Liver (tissue), 9 donors: ENCODE measurements around the gene UBE2D2. TPM values are rescaled to one million over a fixed set of nuclear protein-coding genes. Genes with fewer than 3 reads are reported as not detected.

Experiments
- DNase-seq: peaks from one replicate; pipeline ENCODE4 v3.0.0-alpha.2; 2017; ENCODE audit warnings: low spot score
- H3K27ac ChIP-seq, 2 donors: one replicate each; pipeline ENCODE4 v1.7.0; 2013; ENCODE audit warnings: inconsistent platforms in 2 of 2, low read length in 2 of 2, control low read depth in 1 of 2, low read depth in 1 of 2, mild to moderate bottlenecking in 1 of 2
- H3K27me3 ChIP-seq, 4 donors: one replicate each; pipeline versions ENCODE4 v1.6.1 to v1.7.0; 2013; ENCODE audit warnings: low read length in 3 of 4, inconsistent platforms in 1 of 4, mild to moderate bottlenecking in 1 of 4, moderate library complexity in 1 of 4; ENCODE audit not compliant: control insufficient read depth in 4 of 4, insufficient read depth in 4 of 4
- H3K36me3 ChIP-seq, 4 donors: one replicate each; pipeline versions ENCODE4 v1.6.1 to v1.7.0; 2013; ENCODE audit warnings: low read length in 3 of 4, mild to moderate bottlenecking in 3 of 4, low read depth in 1 of 4, moderate library complexity in 1 of 4; ENCODE audit not compliant: control insufficient read depth in 4 of 4, insufficient read depth in 3 of 4
- H3K4me1 ChIP-seq, 4 donors: one replicate each; pipeline versions ENCODE4 v1.6.1 to v1.7.0; 2013; ENCODE audit warnings: low read length in 3 of 4, mild to moderate bottlenecking in 3 of 4, moderate library complexity in 1 of 4; ENCODE audit not compliant: control insufficient read depth in 4 of 4, insufficient read depth in 4 of 4
- H3K4me3 ChIP-seq, 3 donors: one replicate each; pipeline versions ENCODE4 v1.6.1 to v1.7.0; 2013; ENCODE audit warnings: low read length in 3 of 3, control low read depth in 1 of 3, low read depth in 1 of 3, mild to moderate bottlenecking in 1 of 3
- H3K9ac ChIP-seq, 2 donors: one replicate each; pipeline ENCODE4 v1.7.0; 2013; ENCODE audit warnings: low read length in 2 of 2, mild to moderate bottlenecking in 2 of 2, moderate library complexity in 2 of 2, control low read depth in 1 of 2, low read depth in 1 of 2
- H3K9me3 ChIP-seq, 4 donors: one replicate each; pipeline versions ENCODE4 v1.6.1 to v1.7.0; 2013; ENCODE audit warnings: low read length in 3 of 4; ENCODE audit not compliant: control insufficient read depth in 4 of 4
- EGR1 ChIP-seq, 2 donors: IDR thresholded peaks; 2 replicates each; pipeline ENCODE4 v1.6.1; 2016 to 2018; ENCODE audit warnings: antibody characterized with exemption in 2 of 2, low read depth in 2 of 2
- FOXA1 ChIP-seq: IDR thresholded peaks from 2 replicates; pipeline ENCODE4 v1.6.1; 2016; ENCODE audit warnings: antibody characterized with exemption
- FOXA2 ChIP-seq: IDR thresholded peaks from 2 replicates; pipeline ENCODE4 v1.6.1; 2016; ENCODE audit warnings: antibody characterized with exemption
- GABPA ChIP-seq, 2 donors: IDR thresholded peaks in 1 of 2; conservative IDR thresholded peaks in 1 of 2; 2 replicates each; pipeline ENCODE4 v1.6.1; 2016; ENCODE audit warnings: antibody characterized with exemption in 2 of 2, mild to moderate bottlenecking in 1 of 2, moderate library complexity in 1 of 2
- HNF4A ChIP-seq, 2 donors: conservative IDR thresholded peaks; 2 replicates each; pipeline ENCODE4 v1.6.1; 2016; ENCODE audit warnings: antibody characterized with exemption in 2 of 2, mild to moderate bottlenecking in 2 of 2
- HNF4G ChIP-seq: IDR thresholded peaks from 2 replicates; pipeline ENCODE4 v1.6.1; 2016; ENCODE audit warnings: antibody characterized with exemption
- JUND ChIP-seq, 2 donors: IDR thresholded peaks; 2 replicates each; pipeline ENCODE4 v1.6.1; 2016; ENCODE audit warnings: antibody characterized with exemption in 2 of 2
- NR2F2 ChIP-seq: IDR thresholded peaks from 2 replicates; pipeline ENCODE4 v1.6.1; 2016; ENCODE audit warnings: antibody characterized with exemption
- RAD21 ChIP-seq, 2 donors: IDR thresholded peaks; 2 replicates each; pipeline ENCODE4 v1.6.1; 2016; ENCODE audit warnings: antibody characterized with exemption in 2 of 2, mild to moderate bottlenecking in 2 of 2
- RXRA ChIP-seq, 2 donors: IDR thresholded peaks; 2 replicates each; pipeline ENCODE4 v1.6.1; 2017 to 2018; ENCODE audit warnings: antibody characterized with exemption in 2 of 2, mild to moderate bottlenecking in 1 of 2
- SP1 ChIP-seq: IDR thresholded peaks from 2 replicates; pipeline ENCODE4 v1.6.1; 2018; ENCODE audit warnings: antibody characterized with exemption, mild to moderate bottlenecking
- TAF1 ChIP-seq: conservative IDR thresholded peaks from 2 replicates; pipeline ENCODE4 v1.6.1; 2016; ENCODE audit warnings: antibody characterized with exemption, mild to moderate bottlenecking
- YY1 ChIP-seq: IDR thresholded peaks from 2 replicates; pipeline ENCODE4 v1.6.1; 2016; ENCODE audit warnings: antibody characterized with exemption, mild to moderate bottlenecking
- WGBS: extraction: QIAGEN DNeasy Blood & Tissue Kit; methylation state at CpG from one replicate; pipeline ENCODE4 v1.1.7; 2013; 5-methylcytosine and 5-hydroxymethylcytosine counted together
- polyA plus RNA-seq, 2 donors: library from polyadenylated mRNA; stranded (reverse) in 1 of 2; unstranded in 1 of 2; fragments of 200-250 nt in 1 of 2; fragments of >200 nt in 1 of 2; fragmentation: Nextera tagmentation in 1 of 2; extraction: Ambion mirVana in 1 of 2; gene quantifications; one replicate each; pipeline versions ENCODE4 v1.2.1 to v1.2.3, GENCODE V29; 2013 to 2015
- total RNA-seq, 2 donors: library from RNA; depleted of rRNA; stranded (reverse); fragments of >200 nt; gene quantifications; one replicate each; pipeline ENCODE4 v1.2.3, GENCODE V29; 2014
- TF ChIP-seq, protein P1 (sequence below): IDR thresholded peaks from 2 replicates; pipeline ENCODE4 v1.6.1; 2016; ENCODE audit warnings: antibody characterized with exemption
- TF ChIP-seq, protein P2 (sequence below): IDR thresholded peaks from 2 replicates; pipeline ENCODE4 v1.6.1; 2016; ENCODE audit warnings: antibody characterized with exemption
- TF ChIP-seq, protein P3 (sequence below): IDR thresholded peaks from 2 replicates; pipeline ENCODE4 v1.6.1; 2016; ENCODE audit warnings: antibody characterized with exemption, mild to moderate bottlenecking
- TF ChIP-seq, protein P4 (sequence below): fragments of 150-350 bp; IDR thresholded peaks from 2 replicates; pipeline ENCODE4 v1.5.1; 2017; ENCODE audit warnings: improper control_type of control experiment, low read depth, low read length; ENCODE audit not compliant: missing input control
- TF ChIP-seq, protein P5 (sequence below): IDR thresholded peaks from 2 replicates; pipeline ENCODE4 v1.6.1; 2016; ENCODE audit warnings: antibody characterized with exemption
- donor health status: healthy.
- donor health status: healthy.
- donor health status: healthy.
- donor health status: healthy.
- donor health status: healthy.

UBE2D2 gene
- total and polyA plus RNA-seq, 4 donors: 17.0 to 53.6 (median 41.4) TPM

DNA sequence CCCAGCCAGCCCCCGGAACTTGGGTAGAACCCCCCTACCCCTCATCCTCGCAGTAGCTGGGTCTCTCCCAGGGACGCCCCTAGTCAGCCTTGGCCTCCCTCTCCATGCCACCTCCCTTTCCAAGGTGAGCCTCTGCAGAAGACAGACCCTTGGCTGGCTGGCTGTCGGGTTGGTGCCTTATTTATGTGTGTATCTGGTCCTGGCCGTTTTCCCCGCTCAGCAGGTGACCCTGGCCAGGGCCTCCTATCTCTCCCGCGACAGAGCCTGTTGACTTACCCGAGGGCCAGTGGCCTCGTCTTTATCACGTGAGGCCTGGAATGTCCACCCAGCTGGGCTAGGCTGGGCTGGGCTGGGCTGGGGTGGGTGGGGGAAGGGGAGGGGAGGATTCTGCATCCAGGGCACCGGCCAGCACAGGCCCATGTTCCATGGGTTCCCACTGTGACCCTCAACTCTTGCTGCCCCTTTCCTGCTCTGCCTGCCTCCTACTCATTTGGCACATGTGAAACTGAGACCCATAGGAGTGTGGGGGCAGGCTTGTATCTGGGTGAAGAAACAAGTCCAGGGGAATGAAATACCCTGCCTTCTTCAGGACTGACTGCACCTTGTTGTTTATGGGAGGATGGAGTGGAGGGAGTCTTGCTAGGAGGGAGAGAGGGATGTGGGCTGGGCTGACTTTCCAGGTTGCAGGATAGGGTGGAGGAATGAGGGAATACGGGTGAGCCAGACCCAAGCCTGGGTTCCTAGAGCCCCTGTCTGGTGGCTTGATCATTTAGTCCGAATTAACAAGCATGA lies 90.1 kb downstream of the UBE2D2 start:
- Histone ChIP-seq H3K4me1 (peaks cover 30 to 78% (median 62%) of the 10 kb centered on the region in 4 donors), H3K27me3 (no peaks in the 10 kb centered on the region), H3K9me3 (no peaks in the 10 kb centered on the region), H3K27ac (peak overlapping the region; percentile 93 to 96), H3K36me3 (no peaks in the 10 kb centered on the region), H3K9ac (peak overlapping the region in 1 of 2 donors; percentile 87), H3K4me3 (peak overlapping the region; percentile 67 to 92 (median 92))
- peak; percentile 36 for TF ChIP-seq SP1
- TF ChIP-seq, protein P1, sequence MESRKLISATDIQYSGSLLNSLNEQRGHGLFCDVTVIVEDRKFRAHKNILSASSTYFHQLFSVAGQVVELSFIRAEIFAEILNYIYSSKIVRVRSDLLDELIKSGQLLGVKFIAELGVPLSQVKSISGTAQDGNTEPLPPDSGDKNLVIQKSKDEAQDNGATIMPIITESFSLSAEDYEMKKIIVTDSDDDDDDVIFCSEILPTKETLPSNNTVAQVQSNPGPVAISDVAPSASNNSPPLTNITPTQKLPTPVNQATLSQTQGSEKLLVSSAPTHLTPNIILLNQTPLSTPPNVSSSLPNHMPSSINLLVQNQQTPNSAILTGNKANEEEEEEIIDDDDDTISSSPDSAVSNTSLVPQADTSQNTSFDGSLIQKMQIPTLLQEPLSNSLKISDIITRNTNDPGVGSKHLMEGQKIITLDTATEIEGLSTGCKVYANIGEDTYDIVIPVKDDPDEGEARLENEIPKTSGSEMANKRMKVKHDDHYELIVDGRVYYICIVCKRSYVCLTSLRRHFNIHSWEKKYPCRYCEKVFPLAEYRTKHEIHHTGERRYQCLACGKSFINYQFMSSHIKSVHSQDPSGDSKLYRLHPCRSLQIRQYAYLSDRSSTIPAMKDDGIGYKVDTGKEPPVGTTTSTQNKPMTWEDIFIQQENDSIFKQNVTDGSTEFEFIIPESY: peak; percentile 59
- TF ChIP-seq, protein P2, sequence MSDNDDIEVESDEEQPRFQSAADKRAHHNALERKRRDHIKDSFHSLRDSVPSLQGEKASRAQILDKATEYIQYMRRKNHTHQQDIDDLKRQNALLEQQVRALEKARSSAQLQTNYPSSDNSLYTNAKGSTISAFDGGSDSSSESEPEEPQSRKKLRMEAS: peak; percentile 61
- TF ChIP-seq RAD21 (IDR thresholded peaks at IDR 0.05): peak in 1 of 2 donors; percentile 37
- TF ChIP-seq, protein P3, sequence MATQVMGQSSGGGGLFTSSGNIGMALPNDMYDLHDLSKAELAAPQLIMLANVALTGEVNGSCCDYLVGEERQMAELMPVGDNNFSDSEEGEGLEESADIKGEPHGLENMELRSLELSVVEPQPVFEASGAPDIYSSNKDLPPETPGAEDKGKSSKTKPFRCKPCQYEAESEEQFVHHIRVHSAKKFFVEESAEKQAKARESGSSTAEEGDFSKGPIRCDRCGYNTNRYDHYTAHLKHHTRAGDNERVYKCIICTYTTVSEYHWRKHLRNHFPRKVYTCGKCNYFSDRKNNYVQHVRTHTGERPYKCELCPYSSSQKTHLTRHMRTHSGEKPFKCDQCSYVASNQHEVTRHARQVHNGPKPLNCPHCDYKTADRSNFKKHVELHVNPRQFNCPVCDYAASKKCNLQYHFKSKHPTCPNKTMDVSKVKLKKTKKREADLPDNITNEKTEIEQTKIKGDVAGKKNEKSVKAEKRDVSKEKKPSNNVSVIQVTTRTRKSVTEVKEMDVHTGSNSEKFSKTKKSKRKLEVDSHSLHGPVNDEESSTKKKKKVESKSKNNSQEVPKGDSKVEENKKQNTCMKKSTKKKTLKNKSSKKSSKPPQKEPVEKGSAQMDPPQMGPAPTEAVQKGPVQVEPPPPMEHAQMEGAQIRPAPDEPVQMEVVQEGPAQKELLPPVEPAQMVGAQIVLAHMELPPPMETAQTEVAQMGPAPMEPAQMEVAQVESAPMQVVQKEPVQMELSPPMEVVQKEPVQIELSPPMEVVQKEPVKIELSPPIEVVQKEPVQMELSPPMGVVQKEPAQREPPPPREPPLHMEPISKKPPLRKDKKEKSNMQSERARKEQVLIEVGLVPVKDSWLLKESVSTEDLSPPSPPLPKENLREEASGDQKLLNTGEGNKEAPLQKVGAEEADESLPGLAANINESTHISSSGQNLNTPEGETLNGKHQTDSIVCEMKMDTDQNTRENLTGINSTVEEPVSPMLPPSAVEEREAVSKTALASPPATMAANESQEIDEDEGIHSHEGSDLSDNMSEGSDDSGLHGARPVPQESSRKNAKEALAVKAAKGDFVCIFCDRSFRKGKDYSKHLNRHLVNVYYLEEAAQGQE: peak; percentile 64
- TF ChIP-seq, protein P4, sequence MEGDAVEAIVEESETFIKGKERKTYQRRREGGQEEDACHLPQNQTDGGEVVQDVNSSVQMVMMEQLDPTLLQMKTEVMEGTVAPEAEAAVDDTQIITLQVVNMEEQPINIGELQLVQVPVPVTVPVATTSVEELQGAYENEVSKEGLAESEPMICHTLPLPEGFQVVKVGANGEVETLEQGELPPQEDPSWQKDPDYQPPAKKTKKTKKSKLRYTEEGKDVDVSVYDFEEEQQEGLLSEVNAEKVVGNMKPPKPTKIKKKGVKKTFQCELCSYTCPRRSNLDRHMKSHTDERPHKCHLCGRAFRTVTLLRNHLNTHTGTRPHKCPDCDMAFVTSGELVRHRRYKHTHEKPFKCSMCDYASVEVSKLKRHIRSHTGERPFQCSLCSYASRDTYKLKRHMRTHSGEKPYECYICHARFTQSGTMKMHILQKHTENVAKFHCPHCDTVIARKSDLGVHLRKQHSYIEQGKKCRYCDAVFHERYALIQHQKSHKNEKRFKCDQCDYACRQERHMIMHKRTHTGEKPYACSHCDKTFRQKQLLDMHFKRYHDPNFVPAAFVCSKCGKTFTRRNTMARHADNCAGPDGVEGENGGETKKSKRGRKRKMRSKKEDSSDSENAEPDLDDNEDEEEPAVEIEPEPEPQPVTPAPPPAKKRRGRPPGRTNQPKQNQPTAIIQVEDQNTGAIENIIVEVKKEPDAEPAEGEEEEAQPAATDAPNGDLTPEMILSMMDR: no peak
- TF ChIP-seq GABPA (IDR thresholded peaks at IDR 0.05 in 1 of 2, conservative IDR thresholded peaks at IDR 0.05 in 1 of 2): no peak
- TF ChIP-seq YY1: peak; percentile 59
- TF ChIP-seq HNF4G: no peak
- peak; percentile 78 to 91 for TF ChIP-seq RXRA (IDR thresholded peaks at IDR 0.05)
- peak; percentile 20 for TF ChIP-seq NR2F2
- TF ChIP-seq HNF4A (conservative IDR thresholded peaks at IDR 0.05): peak; percentile 42 to 77
- TF ChIP-seq, protein P5, sequence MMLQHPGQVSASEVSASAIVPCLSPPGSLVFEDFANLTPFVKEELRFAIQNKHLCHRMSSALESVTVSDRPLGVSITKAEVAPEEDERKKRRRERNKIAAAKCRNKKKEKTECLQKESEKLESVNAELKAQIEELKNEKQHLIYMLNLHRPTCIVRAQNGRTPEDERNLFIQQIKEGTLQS: no peak
- peak in 1 of 2 donors; percentile 69 for TF ChIP-seq EGR1 (IDR thresholded peaks at IDR 0.05; ENCODE audit: low read depth in 2 of 2)
- peak; percentile 87 for TF ChIP-seq FOXA2
- peak; percentile 94 for TF ChIP-seq FOXA1
- no peak for TF ChIP-seq JUND (IDR thresholded peaks at IDR 0.05)
- TF ChIP-seq TAF1: peak; percentile 34
- peak; percentile 83 for DNase-seq
- 19% methylated on average over 14 of the region's 14 CpGs for WGBS
